Esophagus muscularis mucosa (tissue), 3 donors: Measurements from ENCODE around the gene RIMS3.
A peak's percentile ranks its signal among the peaks of the same experiment; 100 is the strongest.

Source experiments
- CTCF ChIP-seq, 3 experiments: fragments of 200-600 bp in 2 of 3; fragments of 450-650 bp in 1 of 3; sonication (generic) in 2 of 3; IDR thresholded peaks; one replicate each; pipeline ENCODE4 v1.5.1; 2017 to 2019; ENCODE audit warnings: antibody characterized with exemption in 3 of 3, mild to moderate bottlenecking in 2 of 3, moderate library complexity in 1 of 3
- POLR2A ChIP-seq: fragments of 450-650 bp; IDR thresholded peaks from one replicate; pipeline ENCODE4 v1.6.1; 2017; ENCODE audit warnings: antibody characterized with exemption, moderate library complexity, mild to moderate bottlenecking, low read depth
- POLR2AphosphoS5 ChIP-seq, 2 donors: sonication (generic); formaldehyde crosslinking; IDR thresholded peaks; one replicate each; pipeline ENCODE4 v1.6.1; 2017; ENCODE audit warnings: antibody characterized with exemption in 2 of 2

GRCh38 chr1:40650075-40650474, 15.4 kb downstream of the RIMS3 start:
- TF ChIP-seq CTCF (IDR thresholded peaks at IDR 0.05) (peak in 1 of 3 experiments; percentile 21), POLR2A (no peak), POLR2AphosphoS5 (IDR thresholded peaks at IDR 0.05) (no peak)
